SIG-M5 treated with dmso at 0.1 percent for 504 hours (cell line): ENCODE measurements around the gene GALNT4.
A peak's percentile ranks its signal among the peaks of the same experiment; 100 is the strongest.

Experiments used
- DNase-seq: peaks from one replicate; lab custom pipeline; 2025; ENCODE audit not compliant: unreplicated experiment; lab: John Stamatoyannopoulos, UW

GALNT4 gene

DNA sequence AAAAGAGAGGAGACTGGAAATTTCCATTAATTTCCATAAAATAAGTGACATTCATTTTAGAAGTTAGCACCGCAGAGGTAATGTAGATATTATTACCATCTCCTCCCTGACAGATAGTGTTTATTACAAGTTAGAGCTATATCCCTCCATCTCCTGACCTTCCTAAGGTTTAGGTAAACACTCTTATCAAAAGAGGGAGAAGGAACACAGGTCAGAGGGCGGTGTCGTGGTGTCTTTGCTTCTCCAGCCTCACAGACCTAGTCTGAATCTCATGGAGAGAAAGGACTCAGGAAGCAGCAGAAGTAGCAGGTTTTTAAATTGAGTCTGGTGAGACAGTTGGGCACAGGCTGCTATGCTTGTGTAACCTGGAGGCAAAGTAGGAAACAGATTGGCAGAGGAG is 12.8 kb upstream of the GALNT4 start:
- DNase-seq = no peak

DNA sequence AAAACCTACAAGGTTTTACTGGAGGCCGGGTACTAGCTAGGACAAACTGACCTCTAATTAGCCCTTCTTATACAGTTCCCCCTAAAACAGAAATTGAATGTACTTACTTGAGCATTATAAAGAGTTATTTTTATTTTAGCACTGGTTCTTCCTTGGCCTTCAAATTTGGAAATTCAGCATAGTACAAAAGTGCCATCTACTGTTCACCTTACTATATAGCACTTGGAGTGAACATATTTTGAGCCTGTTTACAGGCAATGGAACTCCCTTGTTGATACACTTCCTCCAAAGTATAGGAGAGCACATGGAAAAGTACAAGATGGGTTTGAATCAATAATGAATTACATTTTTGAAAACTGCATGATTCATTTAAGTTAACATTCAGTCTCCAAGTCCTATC is 5.1 kb upstream of the GALNT4 start:
- peak; percentile 71 for DNase-seq

- no peak for DNase-seq
Measured at GRCh38 chr12:89528434-89528833, 3.8 kb upstream of the GALNT4 start.

- peak; percentile 93 for DNase-seq
Measured at GRCh38 chr12:89525824-89526770, 1.5 kb upstream of the GALNT4 start, which contains the start of gene POC1B. TSS of gene POC1B (minus strand) at chr12:89526047. CDS start at chr12:89525895, 152 bp downstream.

GRCh38 chr12:89525305-89525823 is 768 bp upstream of the GALNT4 start:
- DNase-seq = no peak

DNA sequence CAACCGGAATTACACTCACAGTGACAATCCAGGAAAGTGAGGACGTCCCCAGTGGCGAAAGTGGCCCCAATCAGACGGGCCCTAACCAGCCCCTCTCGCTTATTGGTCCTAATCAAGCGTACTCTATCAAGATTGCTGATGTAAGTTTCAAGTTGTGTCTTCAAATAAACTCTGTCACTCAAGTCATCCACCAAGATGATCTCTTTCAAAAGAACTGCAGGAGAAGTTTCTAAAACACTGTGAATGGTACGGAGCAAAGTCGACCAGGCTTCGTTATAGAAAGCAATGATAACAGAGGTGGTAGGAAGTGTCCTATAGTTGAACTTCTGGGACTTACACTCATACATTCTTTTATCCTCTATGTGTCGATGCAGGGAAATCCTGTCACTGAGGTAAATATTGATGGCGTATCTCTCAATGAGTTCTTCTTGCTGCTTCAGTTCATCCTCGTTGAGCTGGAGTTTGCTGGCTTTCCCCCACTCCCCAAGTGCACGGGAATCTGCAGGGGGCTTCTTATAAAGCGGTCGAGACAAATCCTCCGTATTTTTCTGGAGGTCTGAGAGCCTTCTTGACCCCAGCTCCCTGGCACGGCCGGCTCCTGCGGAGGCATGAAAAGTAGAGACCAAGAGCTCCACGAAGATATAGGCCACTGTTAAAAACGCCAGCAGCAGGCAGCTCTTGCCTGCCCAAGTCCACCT is 604 bp downstream of the GALNT4 start:
- DNase-seq = no peak

- no peak for DNase-seq
Measured at GRCh38 chr12:89523393-89523792, 1.2 kb downstream of the GALNT4 start.

DNA sequence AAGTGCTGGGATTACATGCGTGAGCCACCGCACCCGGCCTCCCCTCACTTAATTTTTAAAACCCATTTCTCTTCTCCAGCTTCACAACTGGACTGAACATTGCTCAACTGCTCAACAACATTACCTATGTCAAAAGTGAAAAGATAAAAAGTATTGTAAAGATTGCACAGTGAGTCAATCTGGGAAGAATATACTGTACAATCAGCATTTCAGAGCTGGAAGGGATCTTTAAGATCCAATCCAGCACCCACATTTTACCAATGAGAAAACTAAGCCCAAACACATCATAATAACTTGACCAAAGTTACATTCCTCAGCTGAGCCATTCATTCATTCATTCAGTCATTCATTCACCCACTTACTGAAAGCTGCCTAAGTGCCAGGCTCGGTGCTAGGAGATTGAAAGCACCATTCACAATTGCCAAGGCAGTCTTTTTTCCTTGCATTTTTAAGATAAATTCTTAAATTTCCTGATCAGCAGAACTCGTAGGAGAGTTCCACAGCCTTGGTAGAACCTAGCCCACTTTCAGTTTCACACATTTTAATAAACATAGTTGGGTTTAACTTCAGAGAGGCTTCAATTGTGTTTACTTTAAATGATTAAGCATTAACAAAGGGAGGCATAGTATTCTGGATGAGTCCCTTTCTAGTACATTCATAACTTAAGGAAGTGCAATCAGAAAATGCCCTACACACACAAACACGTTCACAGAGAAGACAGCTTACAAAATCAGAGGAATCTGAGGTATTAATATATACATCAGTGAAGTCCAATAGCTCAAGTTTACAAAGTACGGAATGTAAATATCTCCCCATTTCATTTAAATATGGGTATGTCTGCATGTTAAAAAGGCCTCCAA is 3.0 kb downstream of the GALNT4 start:
- no peak for DNase-seq

DNA sequence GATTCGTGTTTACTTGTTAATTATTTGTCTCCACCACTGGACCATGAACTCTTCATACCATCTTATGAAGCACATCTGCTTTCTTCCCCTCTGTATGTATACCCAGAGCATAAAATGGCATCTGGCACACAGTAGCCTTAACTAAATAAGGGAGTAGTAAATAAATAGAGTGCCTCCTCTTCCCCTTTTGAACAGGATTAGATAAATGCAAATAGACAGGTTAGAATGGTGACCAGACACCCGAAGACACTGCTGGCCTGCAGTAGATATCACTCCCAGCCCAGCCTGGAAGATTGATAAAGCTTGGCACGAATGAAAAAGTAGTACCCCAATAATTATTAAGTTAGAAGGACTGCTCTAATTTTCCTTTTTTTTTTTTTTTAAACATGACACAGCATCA is 6.9 kb downstream of the GALNT4 start:
- no peak for DNase-seq

DNA sequence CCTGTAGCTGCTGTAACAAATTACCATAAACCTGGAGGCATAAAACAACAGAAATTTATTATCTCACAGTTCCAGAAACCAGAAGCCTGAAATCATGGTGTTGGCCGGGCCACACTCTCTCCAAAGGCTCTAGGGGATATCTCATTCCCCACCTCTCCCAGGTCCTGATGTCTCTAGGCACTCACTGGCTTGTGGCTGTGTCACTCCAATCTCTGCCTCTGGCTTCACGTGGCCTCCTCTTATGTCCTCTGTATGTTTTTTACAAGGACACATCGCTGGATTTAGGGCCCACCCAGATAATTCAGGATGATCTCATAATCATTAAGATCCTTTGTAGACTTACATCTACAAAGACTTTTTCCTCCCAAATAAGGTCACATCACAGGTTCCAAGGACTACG is 8.0 kb downstream of the GALNT4 start:
- DNase-seq = no peak

DNA sequence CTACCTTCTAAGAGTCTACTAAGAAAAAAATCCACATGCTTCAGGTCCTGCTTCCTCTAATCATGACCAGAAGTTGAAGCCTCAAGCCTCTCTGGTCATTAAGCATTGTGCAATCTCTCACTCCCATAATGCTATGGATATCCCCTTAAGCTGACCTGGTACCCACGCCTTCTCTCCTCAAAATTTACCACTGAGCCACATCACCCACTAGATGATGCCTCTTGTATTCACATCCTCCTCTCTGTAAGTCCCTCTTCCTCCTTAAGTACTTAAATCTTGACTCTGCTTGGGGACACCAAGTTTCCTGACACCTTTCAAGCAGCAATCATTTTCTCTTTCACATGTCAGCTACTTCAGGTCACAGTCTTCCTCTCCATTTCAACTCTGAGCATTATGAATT is 9.8 kb downstream of the GALNT4 start:
- DNase-seq = no peak

GRCh38 chr12:89513544-89513943 is 11.1 kb downstream of the GALNT4 start:
- no peak for DNase-seq

DNA sequence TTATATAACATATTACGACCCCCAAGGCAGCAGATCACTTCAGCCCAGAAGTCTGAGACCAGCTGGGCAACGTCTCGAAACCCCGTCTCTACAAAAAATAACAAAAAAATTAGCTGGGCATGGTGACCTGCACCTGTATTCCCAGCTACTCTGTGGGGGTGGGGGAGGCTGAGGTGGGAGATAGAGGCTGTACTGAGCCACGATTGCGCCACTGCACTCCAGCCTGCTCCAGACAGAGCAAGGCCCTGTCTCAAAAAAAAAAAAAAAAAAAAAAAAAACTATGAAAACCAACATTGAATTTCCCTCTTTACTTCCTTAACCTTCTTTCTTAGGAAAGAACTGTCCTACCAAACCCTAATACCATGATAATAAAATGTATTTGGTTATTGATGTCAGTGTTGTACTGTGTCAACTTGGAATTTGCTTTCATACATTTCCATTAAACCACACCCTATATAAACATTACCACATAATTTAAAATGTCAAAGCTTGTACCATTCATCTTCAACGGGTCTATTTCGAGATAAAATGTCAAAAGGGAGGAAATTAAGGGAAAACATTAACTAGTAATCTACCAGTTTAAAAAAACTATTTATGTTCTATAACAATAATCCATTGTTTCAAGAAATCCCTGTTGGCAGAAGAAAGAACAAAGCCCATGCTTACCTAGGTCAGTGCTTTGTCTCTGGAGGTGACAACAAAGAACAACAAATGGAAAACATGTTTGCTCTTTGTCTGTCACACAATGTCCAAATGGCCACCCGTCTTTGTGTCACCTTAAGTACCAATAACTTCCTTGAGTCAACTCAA is 17.4 kb downstream of the GALNT4 start:
- DNase-seq = no peak

- DNase-seq = no peak
Measured at GRCh38 chr12:89506050-89506449, 18.5 kb downstream of the GALNT4 start.

- no peak for DNase-seq
Measured at GRCh38 chr12:89504560-89505346, 19.8 kb downstream of the GALNT4 start.

GRCh38 chr12:89501793-89502192 is 22.8 kb downstream of the GALNT4 start:
- no peak for DNase-seq

- DNase-seq = no peak
Measured at GRCh38 chr12:89499857-89500256, 24.7 kb downstream of the GALNT4 start.

DNA sequence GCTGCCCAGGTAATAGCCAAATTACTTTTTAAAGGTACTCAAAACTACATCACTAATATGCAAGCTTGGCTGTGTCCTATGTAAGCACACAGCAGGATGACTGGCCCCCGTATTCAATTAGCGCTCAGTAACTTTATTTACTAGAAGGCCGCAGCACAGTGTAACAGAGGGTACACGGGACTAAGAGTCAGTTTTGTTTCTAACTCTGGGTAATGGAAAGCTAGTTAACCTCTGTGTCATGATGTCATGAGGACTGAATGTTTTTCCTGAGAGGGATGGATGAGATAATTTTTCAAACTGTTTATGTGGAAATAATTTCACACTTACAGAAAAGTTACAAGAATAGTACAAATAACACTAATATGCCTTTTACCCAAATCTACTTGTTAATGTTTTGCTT is 27.1 kb downstream of the GALNT4 start:
- no peak for DNase-seq

DNA sequence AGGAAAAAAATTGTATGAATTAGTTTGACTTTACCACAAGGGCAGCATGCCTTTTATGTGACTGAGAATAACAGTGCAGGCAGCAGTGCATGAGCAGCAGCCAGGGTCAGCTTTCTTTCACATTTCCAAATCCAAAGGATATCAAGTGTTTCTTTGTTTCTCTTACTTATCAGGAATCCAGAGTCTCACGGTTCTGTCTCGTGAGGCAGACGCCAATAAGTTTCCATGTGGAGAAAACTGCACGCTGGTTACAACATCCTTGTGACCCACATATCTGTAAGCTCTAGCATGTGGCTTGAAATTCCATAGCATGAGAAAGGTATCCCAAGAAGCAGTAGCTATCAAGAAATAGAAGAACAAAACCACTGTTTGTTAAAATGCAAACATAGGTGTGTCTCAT is 27.6 kb downstream of the GALNT4 start:
- no peak for DNase-seq
